GM19397 (cell line): ENCODE measurements around the gene WDR6.

Source experiments
- ATAC-seq: cut with Tn5 transposase; IDR thresholded peaks from one replicate; pipeline ENCODE4 v1.9.1; 2021; ENCODE audit warnings: mild to moderate bottlenecking, moderate library complexity; ENCODE audit not compliant: unreplicated experiment

Gene WDR6

DNA sequence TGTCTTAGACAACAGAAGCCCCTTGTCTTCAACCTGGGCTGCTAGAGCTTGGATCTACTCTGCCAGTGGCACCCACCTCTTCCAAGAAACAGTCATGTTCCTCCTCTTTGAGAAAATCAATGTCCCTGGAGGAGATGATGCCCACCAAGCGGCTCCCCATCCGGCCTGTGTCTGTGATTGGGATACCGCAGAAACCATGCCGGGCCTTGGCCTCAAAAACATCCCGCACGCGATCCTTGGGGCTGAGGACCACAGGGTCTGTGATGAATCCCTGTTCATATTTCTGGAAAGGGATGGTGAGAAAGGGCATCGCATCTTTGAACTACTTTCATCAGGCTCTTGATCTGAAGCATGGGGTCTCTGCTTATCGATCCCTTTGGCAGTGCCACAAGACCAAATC is 20.4 kb downstream of the WDR6 start:
- no peak for ATAC-seq

DNA sequence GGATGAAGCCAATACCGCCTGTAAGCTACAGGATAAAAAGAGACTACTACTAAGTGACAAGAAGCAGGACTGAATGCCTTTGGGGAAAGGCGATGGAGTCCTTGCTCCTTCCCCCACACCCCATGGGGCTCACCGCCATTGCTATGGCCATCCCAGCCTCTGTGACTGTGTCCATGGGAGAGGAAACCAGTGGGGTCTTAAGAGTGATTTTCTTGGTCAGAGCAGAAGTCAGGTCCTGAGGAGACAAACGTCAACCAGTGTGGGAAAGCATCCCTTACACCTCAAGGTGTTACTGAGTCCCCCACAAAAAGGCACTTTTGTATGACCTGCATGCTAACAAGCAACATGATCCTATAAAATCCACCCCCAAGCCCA is 21.1 kb downstream of the WDR6 start:
- no peak for ATAC-seq

DNA sequence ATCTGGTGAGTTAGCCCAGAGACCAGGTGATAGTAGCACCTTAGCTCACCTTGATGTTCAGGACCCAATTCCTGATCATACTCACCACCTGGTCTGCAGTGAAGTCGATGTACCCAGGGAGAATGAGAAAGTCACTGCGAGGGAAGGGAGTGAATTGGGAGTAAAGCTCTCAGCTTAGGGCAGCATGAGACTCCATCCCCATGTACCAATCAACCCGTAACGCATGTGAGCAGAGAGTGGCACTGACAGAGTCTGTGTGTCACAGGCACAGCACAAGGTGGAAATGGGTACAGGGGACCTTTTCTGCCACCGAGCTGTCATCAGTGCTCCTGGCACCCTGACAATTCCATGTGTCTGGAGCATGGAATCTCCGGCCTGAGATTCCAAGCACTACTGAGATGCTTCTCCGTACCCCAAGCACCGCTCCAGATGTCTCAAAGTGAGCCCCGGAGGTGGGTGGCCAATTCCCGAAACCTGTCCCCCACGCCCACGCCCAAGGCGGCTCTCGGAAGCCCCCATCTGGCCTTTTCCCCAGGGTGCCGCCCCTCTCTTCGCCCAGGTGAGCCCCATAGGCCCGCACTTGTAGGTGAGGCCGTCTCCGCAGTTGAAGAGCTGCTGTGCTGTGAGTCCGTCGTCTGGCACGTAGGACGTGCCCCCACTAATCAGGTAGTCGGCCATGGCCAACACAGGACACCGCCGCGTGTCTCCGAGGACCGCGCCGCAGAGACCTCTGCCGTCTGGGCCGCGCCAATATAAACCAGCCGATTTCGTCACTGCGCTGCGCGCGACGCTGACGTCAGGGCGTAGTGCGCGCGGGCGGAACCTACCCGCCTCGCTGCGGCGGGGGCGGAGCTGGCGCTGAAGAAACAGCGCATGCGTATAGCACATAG is 21.7 kb downstream of the WDR6 start, which contains the start of gene IMPDH2:
TSS of gene IMPDH2 (minus strand) at position 726 of the 890 bp plus-strand sequence. CDS start at position 678, 48 bp downstream.
- peak; percentile 90 for ATAC-seq

DNA sequence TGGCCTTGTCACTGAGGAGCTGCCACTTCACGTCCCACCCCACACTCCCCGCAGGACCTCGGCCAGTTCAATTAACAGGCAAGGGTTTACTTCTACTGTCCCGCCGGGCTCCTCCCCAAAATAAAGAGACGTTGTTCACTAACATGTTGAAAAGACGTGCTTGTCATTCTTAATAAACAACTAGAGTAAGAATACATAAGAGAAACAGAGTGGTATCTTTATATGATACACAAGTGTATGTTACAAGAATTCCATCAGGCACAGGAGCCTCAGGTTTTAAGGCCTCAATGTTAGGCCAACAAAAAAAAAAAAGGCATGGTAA is 22.3 kb downstream of the WDR6 start:
- no peak for ATAC-seq

DNA sequence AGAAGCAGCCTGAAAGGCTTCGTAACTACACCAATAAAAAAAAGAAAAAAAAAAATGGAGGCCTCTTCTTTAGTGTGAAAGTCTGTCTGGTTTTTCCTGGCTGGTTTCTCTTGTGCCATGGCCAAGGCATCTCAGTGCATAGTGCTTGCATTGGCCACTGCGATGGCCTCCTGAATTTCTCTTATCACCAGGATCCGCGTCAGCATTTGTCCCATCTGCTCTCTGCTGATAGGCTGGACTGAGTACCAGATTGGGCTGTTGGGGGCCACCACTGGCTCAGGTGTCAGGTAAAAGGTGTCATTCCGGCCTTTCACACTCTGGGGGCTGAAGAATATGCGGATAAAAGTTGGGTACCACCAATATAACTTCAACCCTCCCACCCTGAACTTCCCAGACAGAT is 23.1 kb downstream of the WDR6 start:
- no peak for ATAC-seq

DNA sequence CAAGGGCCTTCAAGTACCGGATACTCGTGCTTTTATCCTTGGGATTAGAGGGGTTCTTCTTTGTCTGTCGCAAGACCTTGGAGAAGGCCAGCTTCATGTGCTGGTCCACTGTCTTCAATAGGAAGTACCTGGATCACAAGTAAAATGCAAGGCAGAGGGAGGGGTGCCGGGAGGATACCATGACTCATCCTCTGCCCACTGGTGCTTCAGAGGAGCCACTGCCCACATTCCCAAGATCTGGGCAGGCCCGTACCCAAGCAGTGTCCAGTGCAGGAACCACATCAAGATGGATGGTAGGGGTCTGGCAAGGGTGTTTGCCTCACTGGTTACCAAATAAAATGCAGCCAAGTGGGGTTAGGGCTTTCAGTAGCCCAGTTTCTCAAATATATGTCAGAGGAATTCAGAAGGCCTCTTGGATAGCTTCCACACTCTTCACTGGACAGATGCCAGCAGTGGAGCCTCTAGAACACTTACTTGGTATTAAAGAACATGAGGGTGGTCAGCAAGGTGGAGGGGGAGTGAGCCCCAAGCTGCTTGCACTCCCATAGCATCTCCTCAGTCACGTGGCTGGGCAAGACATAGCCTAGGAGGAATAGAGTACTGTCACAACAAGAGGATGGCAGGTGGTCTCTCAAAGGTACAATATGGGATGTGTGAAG is 25.6 kb downstream of the WDR6 start:
- ATAC-seq, result no peak

DNA sequence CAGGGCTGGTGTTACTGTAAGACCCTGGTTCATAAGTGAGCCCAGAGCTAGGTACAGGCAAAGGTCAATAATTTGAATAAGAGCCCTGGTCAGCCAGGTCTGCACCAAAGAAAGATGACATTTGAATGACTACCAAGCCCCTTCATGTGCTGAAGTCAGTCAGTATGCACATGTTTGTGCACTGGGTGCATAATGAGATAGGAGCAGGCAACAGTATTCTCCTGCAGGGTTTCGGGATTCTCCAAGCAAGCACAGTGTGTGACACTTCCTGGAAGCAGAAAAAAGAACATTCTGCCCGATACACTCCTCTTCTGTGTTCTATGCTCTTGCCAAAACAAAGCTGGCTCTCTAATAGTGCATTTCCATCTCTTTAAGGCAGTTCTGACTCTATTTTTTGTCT is 27.5 kb downstream of the WDR6 start:
- no peak for ATAC-seq

DNA sequence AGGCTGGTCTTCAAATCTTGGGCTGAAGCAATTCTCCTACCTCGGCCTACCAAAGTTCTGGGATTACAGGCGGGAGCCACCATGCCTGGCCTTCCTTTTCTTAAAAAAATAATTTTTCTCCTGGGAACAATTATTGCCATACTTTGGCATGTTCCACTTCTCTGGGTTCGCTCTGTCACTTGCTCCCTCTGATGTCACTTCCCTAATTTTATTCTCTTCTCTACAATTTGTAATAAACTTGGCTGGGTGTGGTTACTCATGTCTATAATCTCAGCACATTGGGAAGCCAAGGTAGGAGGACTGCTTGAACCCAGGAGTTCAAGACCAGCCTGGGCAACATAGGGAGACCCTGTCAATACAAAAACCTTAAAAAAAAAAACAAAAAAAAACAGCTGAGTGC is 28.1 kb downstream of the WDR6 start:
- no peak for ATAC-seq

DNA sequence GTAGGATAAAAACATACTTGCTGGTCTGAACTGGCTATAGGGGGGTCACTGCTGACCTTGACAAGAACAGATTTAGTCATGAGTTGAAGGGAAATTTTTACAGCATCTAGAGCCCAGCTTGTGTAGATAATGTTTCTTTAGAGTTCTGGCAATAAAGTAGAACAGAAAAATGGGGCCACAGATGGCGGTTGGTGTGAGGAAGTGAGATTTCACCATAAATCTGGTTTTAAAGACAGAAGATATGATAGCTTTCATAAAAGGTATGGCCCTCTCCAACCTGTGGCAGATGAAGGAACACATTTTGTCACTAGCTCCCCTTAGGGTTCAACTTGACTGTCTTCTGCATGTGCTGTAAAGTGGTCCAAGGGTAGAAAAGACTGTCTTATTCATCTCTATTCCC is 46.4 kb downstream of the WDR6 start:
- ATAC-seq, result no peak

DNA sequence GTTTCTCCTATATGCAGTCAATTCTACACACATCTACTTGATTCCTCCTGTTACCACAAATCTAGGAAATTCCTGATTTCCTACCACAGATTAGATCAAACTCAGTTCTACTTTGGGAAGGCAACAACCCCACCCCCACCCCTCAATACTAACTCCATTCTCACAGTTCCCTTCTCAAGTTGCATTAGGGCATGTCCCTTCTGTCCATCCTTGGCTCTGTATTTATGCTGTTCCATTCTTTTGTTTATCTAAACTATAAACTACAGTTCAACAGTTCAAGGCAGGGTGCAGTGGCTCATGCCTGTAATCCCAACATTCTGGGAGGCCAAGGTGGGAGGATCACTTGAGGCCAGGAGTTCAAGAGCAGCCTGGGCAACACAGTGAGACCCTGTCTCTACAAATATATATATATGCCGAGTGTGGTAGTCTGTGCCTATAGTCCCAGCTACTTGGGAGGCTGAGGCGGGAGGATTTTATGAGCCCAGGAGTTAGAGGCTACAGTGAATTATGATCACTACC is 47.2 kb downstream of the WDR6 start:
- no peak for ATAC-seq

DNA sequence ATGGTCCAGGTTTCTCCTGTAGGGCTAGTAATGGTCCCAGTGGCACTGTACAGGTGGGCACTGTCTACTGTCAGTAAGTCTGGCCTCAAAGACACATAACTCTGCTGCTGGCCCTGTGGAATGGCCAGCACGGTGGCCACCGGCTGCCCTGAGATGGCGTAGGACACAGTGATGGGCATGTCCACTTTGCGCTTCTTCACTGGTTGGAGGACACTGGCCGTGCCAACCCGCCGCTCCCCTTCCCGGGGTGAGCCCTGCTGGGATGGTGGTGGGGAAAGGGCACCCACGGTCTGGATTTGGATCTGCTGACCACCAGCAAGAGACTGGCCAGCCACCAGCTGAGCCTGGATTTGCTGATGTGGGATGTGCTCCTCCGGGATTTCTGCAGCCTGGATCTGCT is 50.1 kb downstream of the WDR6 start:
- ATAC-seq, result no peak

DNA sequence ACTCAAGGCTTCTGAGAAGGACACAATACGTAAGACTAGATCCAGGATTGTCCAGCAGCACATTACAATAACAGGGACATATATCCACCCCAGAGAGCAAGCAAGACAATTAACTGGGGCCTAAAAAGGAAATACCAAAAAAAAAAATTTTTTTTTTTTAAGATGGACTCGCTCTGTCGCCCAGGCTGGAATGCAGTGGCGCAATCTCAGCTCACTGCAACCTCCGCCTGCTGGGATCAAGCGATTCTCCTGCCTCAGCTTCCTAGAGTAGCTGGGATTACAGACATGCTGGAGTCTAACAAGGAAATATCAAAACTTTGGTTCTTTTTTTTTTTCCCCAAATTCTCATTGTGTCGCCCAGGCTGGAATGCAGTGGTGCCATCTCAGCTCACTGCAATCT is 50.8 kb downstream of the WDR6 start:
- no peak for ATAC-seq
